ENCODE measurements around the gene ZDHHC11B. TPM values are rescaled to one million over a fixed set of nuclear protein-coding genes. Genes with fewer than 3 reads are reported as not detected.
"Not testable (repeated sequence)": the region's sequence is repeated elsewhere in the genome, so short reads cannot be mapped to it uniquely, and the experiment has no call there.

Gene ZDHHC11B
- total RNA-seq, 4 donors from 2014 or later, result 0.39 to 2.1 (median 1.5) TPM; not detected in 1

- no peaks in the 10 kb centered on the region for H3K4me1 ChIP-seq
- H3K27me3 ChIP-seq, result no peaks in the 10 kb centered on the region
- DNase-seq (ENCODE audit: low spot score in 2 of 2), result no peak
- 92 to 97% methylated on average over 15 of the region's 15 CpGs for WGBS, 2 donors
- H3K27ac ChIP-seq, result no peak overlapping the region
- TF ChIP-seq POLR2A (IDR thresholded peaks at IDR 0.05) (no peak), EP300 (IDR thresholded peaks at IDR 0.05) (no peak), CTCF (IDR thresholded peaks at IDR 0.05) (no peak)
- H3K36me3 ChIP-seq, result no peaks in the 10 kb centered on the region
- H3K9me3 ChIP-seq, result peaks cover 0 to 14% (median 0%) of the 10 kb centered on the region in 4 donors
- no peak overlapping the region for H3K4me3 ChIP-seq
Observed at GRCh38 chr5:816176-816575, 31.6 kb upstream of the ZDHHC11B start.

- Histone ChIP-seq H3K9me3 (peaks cover 0 to 14% (median 0%) of the 10 kb centered on the region in 4 donors), H3K27me3 (no peaks in the 10 kb centered on the region), H3K4me3 (no peak overlapping the region), H3K27ac (no peak overlapping the region), H3K4me1 (no peaks in the 10 kb centered on the region), H3K36me3 (no peaks in the 10 kb centered on the region)
- 94 to 95% methylated on average over 3 of the region's 3 CpGs for WGBS, 2 donors
- DNase-seq (ENCODE audit: low spot score in 2 of 2), result no peak
- no peak for TF ChIP-seq POLR2A (IDR thresholded peaks at IDR 0.05)
- TF ChIP-seq CTCF (IDR thresholded peaks at IDR 0.05), result no peak
- TF ChIP-seq EP300 (IDR thresholded peaks at IDR 0.05), result no peak
Observed at GRCh38 chr5:815449-815848, 30.9 kb upstream of the ZDHHC11B start.

- not testable (repeated sequence) for H3K4me1 ChIP-seq; H3K27me3 ChIP-seq; H3K4me3 ChIP-seq; H3K27ac ChIP-seq; DNase-seq (ENCODE audit: low spot score in 2 of 2); H3K36me3 ChIP-seq
- peaks cover 0 to 14% (median 0%) of the 10 kb centered on the region in 4 donors for H3K9me3 ChIP-seq
- 73 to 93% methylated on average over 2 to 5 of the region's 5 CpGs for WGBS, 2 donors
Observed at GRCh38 chr5:813575-813974, 29.0 kb upstream of the ZDHHC11B start.

- H3K36me3 ChIP-seq; H3K4me1 ChIP-seq; DNase-seq (ENCODE audit: low spot score in 2 of 2); H3K27ac ChIP-seq; H3K4me3 ChIP-seq; H3K27me3 ChIP-seq: not testable (repeated sequence)
- H3K9me3 ChIP-seq, result peaks cover 0 to 14% (median 0%) of the 10 kb centered on the region in 4 donors
- WGBS, 2 donors, result 82 to 84% methylated on average over 6 to 9 of the region's 9 CpGs
Observed at GRCh38 chr5:811384-811783, 26.9 kb upstream of the ZDHHC11B start.

GRCh38 chr5:807719-808514 lies 23.4 kb upstream of the ZDHHC11B start:
- H3K4me1 ChIP-seq; H3K36me3 ChIP-seq; H3K27ac ChIP-seq; H3K4me3 ChIP-seq; H3K27me3 ChIP-seq; DNase-seq (ENCODE audit: low spot score in 2 of 2): not testable (repeated sequence)
- peaks cover 0 to 14% (median 1%) of the 10 kb centered on the region in 4 donors for H3K9me3 ChIP-seq
- WGBS, 2 donors, result 78 to 86% methylated on average over 4 to 6 of the region's 10 CpGs

GRCh38 chr5:801472-801871 lies 16.9 kb upstream of the ZDHHC11B start:
- no peaks in the 10 kb centered on the region for H3K36me3 ChIP-seq
- 85 to 91% methylated on average over 6 of the region's 6 CpGs for WGBS, 2 donors

GRCh38 chr5:801055-801454 lies 16.5 kb upstream of the ZDHHC11B start:
- not testable (repeated sequence) for DNase-seq (ENCODE audit: low spot score in 2 of 2); H3K27ac ChIP-seq; H3K4me3 ChIP-seq; H3K36me3 ChIP-seq; H3K27me3 ChIP-seq; H3K4me1 ChIP-seq
- peaks cover 0 to 14% (median 1%) of the 10 kb centered on the region in 4 donors for H3K9me3 ChIP-seq
- 72 to 90% methylated on average over 4 of the region's 4 CpGs for WGBS, 2 donors

More at GRCh38 chr5:801472-801871, 16.9 kb upstream of the ZDHHC11B start:
- DNase-seq (ENCODE audit: low spot score in 2 of 2), result no peak
- H3K4me3 ChIP-seq, result no peak overlapping the region
- no peaks in the 10 kb centered on the region for H3K27me3 ChIP-seq
- no peaks in the 10 kb centered on the region for H3K4me1 ChIP-seq
- TF ChIP-seq CTCF (IDR thresholded peaks at IDR 0.05) (no peak), EP300 (IDR thresholded peaks at IDR 0.05) (no peak), POLR2A (IDR thresholded peaks at IDR 0.05) (no peak)
- peaks cover 0 to 14% (median 1%) of the 10 kb centered on the region in 4 donors for H3K9me3 ChIP-seq
- H3K27ac ChIP-seq, result no peak overlapping the region

GRCh38 chr5:798505-799138 lies 14.1 kb upstream of the ZDHHC11B start:
- not testable (repeated sequence) for H3K27ac ChIP-seq; H3K36me3 ChIP-seq; H3K9me3 ChIP-seq; H3K4me3 ChIP-seq; H3K27me3 ChIP-seq; DNase-seq (ENCODE audit: low spot score in 2 of 2); H3K4me1 ChIP-seq
- 51 to 68% methylated on average over 6 of the region's 6 CpGs for WGBS, 2 donors

GRCh38 chr5:797986-798385 lies 13.5 kb upstream of the ZDHHC11B start:
- H3K36me3 ChIP-seq; DNase-seq (ENCODE audit: low spot score in 2 of 2); H3K9me3 ChIP-seq; H3K4me1 ChIP-seq; H3K4me3 ChIP-seq; H3K27ac ChIP-seq; H3K27me3 ChIP-seq: not testable (repeated sequence)
- 62 to 84% methylated on average over 2 to 4 of the region's 4 CpGs for WGBS, 2 donors

GRCh38 chr5:795873-796272 lies 11.3 kb upstream of the ZDHHC11B start:
- H3K27me3 ChIP-seq; H3K4me1 ChIP-seq; H3K9me3 ChIP-seq; H3K27ac ChIP-seq; H3K36me3 ChIP-seq; DNase-seq (ENCODE audit: low spot score in 2 of 2); H3K4me3 ChIP-seq: not testable (repeated sequence)
- WGBS, 2 donors, result 70 to 79% methylated on average over 1 of the region's 1 CpG

Measured in tibial nerve (tissue), 4 donors.